HG02588 (cell line): ENCODE data around the gene CXADR.

Source experiments
- ATAC-seq: cut with Tn5 transposase; IDR thresholded peaks from one replicate; pipeline ENCODE4 v1.9.1; 2021; ENCODE audit warnings: mild to moderate bottlenecking, moderate library complexity; ENCODE audit not compliant: unreplicated experiment

The CXADR gene

DNA sequence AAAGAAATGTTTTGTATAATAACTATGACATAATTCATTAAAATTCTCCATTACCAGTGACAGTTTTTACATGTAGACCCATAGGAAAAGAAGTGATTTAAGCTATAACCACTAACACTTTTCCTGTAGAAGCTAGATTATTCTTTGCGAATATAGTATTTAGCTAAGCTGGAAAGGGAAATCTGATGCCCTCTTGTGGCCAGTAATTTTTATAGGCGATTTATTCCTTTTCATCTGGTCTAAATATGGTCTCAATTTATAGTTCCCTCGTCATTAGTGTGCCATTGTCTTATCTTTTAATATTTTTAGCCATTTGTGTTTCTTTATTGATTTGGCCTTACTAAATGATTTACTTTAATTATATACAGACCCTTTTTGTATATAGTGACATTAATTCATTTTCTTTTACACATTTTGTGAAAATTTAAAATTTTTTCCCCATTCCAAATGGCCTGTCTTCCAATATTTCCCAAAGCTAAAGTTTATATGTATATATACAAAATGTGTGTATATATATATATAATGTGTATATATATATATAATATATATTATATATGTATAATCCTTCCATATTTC is 73.1 kb downstream of the CXADR start:
- no peak for ATAC-seq

DNA sequence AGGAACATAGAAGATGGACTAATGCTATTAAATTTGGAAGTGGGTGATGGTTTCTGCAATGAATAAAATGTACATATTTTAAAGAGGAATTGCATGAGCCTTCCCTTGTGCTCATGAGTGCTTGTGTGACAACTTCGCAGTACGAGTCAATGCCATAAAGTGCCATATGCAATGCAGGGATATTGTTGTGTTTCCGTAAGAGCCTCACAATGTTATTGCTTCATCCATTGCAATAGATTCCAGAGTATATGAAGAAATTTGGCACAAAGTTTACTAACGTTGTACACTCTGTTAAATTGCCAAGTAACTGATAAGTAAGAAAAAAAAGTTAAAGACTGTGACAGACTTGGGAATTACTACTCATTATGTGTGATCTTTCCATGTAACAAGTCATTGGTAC is 77.6 kb downstream of the CXADR start:
- ATAC-seq = no peak

DNA sequence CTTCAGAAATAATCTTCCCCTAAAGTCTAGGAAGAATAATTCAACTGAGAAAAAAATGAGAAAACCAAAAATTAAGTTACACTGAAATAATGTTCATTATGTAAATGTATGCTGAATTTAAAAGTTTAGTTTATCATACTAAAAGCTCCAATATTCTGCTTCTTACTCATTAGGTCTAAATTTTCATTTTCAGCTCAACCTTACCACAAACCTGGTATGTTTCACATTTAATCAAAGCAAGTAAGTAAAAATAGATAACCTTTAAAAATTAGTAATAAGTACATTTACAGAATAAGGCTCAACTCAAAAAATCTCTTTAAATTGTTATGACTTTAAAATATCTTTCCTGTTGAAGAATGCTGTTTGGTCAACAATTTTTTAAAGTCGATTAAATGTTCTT is 84.8 kb downstream of the CXADR start:
- ATAC-seq = no peak

DNA sequence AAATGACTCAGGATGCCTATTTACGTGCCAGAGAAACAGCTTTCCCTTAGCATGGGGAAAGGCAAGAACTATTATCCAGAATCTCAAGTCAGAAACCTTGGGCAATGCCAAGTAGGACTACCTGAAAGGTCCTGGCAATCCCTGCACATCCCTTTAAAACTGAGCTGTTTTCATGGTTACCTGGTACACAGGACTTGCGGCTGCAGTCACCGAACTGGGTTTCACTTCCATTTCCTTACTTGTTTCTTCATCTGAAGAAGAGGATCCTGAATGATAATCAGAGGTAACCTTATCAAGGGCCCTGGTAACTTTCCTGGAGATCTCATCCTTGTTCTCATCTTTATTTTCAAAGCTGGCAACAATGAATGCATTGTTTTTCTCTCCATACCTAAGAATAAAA is 85.6 kb downstream of the CXADR start:
- ATAC-seq = peak; percentile 90

DNA sequence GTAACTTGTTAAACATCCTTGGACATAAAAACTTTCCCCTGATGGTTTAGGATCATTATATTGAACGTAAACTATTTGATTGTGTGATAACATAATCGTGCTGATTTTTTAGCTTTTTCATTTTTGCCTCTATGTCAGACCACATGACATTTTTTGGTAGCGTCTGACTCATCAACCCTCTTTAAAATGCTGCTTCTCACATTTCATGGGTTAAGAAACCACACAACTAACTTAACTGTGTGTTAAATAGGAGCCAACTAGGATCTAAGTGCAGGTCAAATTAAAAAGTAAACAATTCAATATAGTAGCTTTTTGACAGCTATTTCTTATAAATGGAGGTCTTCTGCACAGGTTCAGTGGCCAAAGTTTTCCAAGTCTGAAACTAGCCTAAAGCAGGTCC is 90.0 kb downstream of the CXADR start:
- ATAC-seq = no peak

DNA sequence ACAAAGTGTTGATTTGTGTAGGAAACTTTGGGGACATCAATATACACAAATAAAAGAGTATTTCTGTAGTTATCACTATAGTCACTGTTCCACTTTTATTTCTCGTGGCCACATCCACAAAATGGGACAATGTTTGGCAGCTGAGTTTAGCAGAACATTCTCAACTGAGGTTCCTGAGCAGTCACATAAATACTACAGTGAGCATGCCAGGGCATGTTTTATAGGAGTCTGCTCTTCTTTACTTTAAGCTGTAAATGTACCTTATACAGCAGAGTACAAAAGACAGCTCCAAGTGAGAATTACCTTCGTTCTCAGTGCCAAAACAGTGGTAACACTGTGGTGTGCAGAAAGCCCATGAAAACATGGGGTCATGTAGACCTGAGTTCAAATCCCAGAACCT is 94.8 kb downstream of the CXADR start:
- no peak for ATAC-seq

GRCh38 chr21:17609681-17610080 is 96.8 kb downstream of the CXADR start:
- ATAC-seq = no peak

DNA sequence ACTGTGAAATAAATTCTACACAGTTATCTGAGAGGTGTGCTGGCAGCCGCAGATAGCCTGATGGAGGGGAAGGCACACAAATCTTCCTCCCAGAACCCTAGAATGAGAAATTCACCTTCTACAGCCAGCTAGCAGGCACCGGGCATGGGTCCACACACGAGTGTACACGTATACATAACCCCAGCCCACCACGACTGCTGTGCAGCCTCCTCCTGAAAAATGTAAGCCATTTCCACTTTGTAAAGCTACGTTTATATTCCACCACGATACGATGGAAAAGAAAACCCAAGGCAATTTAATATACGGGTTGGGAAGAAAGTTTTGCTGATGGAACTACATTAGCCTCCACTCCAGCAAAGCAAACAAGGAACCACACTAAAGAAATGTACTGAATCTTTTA is 98.1 kb downstream of the CXADR start:
- ATAC-seq = no peak

- peak; percentile 61 for ATAC-seq
Observed at GRCh38 chr21:17611414-17612022, 98.7 kb downstream of the CXADR start.

DNA sequence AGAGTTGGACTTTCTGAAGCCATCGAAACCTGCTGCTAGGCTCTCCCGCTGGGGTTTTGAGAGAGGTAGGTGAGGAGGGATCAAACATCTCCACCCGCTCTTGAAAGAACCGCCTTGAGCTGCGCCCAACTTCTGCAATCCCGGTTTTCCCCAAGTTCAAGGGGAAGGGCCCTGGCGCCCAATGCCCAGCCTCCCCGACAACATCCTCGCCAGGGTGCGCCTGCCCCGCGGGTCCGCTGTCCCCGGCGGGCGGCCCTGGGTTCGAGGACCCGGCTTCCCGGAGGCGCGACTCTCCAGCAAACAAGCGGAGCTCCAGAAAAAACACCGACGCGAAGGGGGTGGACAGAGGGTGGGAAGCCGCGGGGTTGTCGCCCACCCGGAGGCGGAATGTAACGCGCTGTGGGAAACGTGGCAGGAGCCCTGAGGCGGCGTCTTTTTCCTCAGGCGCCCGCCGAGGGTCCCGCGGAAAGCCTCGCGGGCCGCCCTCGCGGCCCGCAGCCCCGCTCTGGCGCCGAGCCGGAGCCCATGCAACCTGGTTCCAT is 99.3 kb downstream of the CXADR start:
- ATAC-seq = peak; percentile 2

DNA sequence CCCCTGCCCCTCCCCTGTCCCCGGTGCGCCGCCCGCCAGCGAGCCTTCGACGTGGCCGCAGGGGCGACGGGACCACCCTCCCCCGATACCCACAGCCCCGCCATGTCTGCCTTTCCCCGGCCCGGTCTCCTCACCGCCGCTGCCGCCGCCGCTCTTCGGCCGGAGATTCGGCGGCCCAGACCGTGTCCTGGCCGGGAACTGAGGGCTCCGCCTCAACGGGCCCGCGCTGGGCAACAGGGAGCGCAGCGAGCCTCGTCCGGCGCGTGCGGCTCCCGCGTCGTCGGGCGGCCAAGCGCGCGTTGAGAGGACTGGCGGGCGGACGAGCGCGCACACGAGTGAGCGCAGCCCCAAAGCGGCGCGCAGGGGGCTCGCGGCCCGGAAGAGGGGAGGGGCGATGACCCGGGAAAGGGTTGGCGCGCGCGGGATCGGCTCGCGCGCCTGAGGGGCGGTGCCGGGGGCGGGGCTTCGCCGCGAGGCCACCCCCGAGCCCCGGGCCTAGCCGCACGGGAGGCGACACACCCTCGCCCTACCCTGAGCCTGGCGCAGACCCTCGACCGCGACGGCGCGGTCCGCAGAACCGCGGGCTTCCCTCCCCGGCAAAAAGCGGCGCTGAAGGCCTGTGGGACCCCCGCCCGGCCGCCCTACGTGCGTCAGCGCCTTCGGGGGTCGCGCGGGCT is 99.9 kb downstream of the CXADR start, which contains the start of gene BTG3:
BTG3 (minus strand) TSS at position 337 of the 677 bp plus-strand sequence. CDS start 3,757 bp downstream, outside the sequence.
- ATAC-seq = peak; percentile 79

DNA sequence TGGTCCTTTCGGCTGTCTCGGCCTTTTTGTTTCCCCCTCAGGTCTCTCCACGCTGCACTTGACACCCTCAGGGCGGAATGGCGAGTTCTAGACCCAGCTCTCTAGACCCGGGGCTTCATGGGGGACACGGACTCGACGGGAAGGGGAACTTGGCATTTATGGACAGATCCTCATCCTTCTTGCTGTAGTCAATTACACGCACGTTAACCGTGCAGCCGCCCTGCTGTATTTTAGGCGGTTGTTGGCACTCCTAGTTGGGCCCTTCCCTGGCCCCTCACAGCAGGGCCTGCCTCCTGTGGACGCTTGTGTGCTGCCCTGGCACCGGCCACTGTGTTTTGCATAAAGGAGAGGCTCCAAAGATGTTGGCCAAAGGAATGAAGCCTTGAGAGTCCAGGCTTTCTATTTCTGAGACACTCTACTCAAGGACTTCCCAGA is 100.4 kb downstream of the CXADR start:
- no peak for ATAC-seq

GRCh38 chr21:17616831-17617230 is 104.0 kb downstream of the CXADR start:
- no peak for ATAC-seq

DNA sequence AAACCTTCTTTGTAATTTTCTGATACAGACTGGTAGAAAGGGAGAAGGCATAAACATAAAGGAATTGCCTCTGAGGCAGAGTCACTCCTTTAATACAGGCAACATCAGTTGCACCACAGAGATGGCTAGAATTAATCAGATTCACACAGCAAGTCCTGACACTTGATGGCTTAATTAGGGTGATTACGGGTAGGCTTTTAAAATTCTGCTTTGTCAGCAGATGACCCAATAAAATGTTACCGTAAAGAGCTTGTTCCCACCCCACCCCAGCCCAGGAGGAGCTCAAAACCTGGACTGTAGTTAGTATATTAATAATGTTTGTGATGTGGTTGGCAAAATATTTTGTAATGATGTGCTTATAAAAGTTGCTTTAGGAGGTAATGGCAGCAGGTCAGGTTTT is 109.2 kb downstream of the CXADR start:
- ATAC-seq = no peak

DNA sequence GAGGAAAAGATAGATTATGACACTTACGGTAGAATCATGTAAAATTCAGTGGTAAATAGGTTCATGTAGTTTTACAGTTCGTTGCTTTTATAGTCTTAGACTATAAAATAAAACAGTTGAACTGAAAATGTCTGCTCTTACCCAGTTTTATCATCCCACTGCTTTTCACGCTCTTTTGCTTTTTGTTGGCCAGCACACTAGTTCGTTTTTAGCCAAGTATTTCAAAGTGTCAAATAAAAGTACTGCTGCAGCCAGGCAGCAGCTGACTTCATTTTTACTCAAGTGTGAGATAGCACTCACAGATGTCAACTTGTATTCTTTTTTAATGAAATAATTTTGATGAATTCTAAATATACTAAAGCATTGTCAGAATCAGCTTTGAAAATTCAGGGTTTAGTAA is 118.4 kb downstream of the CXADR start:
- ATAC-seq = no peak

DNA sequence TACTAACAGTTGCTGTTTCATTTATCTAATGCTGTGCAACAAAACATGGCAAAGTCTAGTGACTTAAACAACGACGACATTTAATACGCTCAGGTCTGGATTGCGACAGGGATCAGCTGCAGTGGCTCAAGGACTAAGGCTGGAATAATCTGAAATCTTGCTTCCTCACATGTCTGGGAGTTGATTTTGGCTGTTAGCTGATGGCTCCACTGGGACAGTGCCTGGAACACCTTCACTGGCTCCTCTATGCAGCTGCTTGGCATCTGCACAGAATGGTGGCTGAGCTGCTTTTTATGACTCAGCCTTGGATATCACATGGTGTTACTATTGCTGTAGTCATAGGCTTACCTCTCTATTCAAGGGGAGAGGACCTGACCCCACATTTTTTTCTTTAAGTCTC is 123.9 kb downstream of the CXADR start:
- ATAC-seq = no peak

- ATAC-seq = no peak
Observed at GRCh38 chr21:17640821-17641220, 128.0 kb downstream of the CXADR start.
